ENCODE data around the gene COL24A1.
"Not testable (repeated sequence)": the region's sequence is repeated elsewhere in the genome, so short reads cannot be mapped to it uniquely, and the experiment has no call there.

The COL24A1 gene

DNA sequence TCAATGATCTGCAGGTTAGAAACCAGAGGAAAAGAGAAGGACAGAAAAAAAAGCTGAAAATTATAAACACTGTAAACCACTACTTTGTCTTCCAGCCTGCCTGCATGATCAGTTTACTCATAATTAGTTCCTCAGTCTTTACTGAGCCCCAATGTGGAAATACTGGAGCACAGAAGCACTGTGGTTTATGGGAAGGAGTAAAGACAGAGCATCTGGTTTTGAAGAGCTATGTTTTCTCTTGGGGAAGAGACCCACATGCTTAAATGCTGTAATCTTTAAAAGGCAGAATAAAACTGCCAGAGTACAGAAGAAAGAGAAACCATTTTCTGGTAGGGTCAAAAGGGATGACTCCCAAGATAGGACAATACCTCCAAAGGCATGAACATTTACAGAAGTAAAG lies 289.4 kb downstream of the COL24A1 start:
- DNase-seq, result no peak

- DNase-seq, result no peak
These were observed 291.4 kb downstream of the COL24A1 start for GRCh38 chr1:85865213-85865612.

- no peak for DNase-seq
These were observed 291.8 kb downstream of the COL24A1 start for GRCh38 chr1:85864727-85865126.

GRCh38 chr1:85863639-85864038 lies 292.9 kb downstream of the COL24A1 start:
- DNase-seq, result not testable (repeated sequence)

- no peak for DNase-seq
These were observed 294.1 kb downstream of the COL24A1 start for GRCh38 chr1:85862456-85862855.

DNA sequence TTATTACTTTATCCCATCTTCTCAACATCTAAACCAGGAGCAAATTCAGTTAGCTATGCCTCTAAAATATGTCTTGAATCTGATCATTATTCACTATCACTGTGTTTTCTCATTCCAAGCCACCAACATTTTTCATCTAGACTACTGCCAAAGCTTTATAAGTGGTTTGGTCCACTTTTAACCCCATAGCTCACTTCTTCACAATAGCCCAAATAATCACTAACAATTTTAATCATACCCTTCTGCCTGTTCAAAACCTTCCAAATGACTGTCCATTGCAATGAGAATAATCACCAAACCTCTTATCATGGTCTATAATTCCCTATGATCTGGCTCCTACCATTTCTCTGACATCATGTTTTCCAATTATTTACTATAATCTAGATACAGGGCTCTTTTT lies 298.6 kb downstream of the COL24A1 start:
- no peak for DNase-seq

DNA sequence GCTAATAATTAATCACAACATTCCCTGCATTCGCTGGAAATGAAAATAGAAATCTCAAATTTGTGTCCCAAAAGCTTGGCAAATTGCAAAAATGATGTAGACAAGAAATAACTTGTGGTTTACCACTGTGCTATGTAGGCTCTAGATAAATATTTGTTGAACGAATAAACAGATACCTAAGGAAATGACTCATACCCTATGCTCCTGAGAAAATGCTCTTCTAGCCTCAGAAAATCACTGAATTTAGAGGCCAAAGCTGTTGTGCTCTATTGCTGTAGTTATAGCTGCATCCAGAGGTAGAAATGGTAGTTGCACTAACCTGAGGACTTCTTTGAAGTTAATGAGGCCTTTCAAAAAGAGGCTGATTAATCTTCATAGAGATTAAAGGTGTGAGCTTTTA lies 306.3 kb downstream of the COL24A1 start:
- DNase-seq, result peak; percentile 1

- DNase-seq, result no peak
These were observed 306.9 kb downstream of the COL24A1 start for GRCh38 chr1:85849660-85850059.

DNA sequence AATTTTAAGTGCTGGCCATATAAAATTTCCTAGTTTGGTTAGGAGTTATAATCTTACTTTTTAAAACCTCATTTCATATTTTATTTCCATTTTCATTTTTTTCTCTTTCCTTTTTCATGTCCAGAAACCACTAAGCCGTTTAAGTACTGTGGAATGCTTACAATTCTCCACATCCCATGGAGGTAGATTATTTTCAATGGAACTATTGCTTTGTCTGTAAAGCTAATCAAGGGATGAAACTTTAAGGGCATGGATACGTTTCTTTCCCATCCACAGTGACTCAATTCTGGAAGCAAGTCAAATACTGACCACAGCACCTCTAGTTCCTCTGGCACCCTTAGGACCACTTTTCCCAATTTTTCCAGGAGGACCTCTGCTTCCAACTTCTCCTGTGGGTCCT lies 309.2 kb downstream of the COL24A1 start:
- no peak for DNase-seq

- DNase-seq, result no peak
These were observed 309.9 kb downstream of the COL24A1 start for GRCh38 chr1:85846706-85847105.

GRCh38 chr1:85839459-85839858 lies 317.1 kb downstream of the COL24A1 start:
- no peak for DNase-seq

DNA sequence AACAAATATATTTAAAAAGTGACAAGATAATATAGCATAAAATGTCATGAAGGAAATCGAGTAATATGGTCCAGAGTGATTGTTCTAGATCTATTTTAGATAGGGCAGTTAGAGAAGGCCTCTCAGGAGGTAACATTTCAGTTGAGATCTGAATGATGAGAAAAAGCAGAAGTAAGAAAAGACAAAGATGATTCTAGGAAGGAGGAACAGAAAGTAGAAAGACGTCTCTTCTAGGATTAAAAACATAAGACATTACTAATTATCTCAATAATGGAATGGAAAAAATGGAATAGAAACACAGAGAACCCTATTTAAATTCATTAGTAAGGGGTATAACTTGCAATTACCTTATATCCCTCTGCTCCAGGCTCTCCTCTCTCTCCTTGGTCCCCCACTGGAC lies 318.3 kb downstream of the COL24A1 start:
- DNase-seq, result no peak

DNA sequence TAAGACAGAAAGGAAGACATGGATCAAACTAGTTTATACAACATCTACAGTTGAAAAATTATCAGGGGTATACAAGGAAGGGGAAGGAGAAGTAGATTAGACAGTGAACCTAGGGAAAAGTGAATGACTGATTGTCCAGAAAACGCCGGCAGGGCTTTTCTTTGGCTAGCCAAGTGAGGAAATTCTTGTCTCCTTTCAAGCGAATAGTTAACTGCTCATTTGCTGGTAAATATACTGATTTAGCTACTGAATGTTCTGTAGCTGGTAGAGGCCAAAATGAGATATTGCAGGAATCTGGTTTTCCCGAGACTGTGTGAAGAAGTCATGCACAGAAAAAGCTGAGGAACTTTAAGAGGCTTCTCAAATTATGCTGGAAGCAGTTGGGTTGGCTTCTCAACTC lies 319.8 kb downstream of the COL24A1 start:
- DNase-seq, result no peak

DNA sequence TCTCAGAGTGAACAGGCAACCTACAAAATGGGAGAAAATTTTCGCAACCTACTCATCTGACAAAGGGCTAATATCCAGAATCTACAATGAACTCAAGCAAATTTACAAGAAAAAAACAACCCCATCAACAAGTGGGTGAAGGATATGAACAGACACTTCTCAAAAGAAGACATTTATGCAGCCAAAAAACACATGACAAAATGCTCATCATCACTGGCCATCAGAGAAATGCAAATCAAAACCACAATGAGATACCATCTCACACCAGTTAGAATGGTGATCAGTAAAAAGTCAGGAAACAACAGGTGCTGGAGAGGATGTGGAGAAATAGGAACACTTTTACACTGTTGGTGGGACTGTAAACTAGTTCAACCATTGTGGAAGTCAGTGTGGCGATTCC lies 323.4 kb downstream of the COL24A1 start:
- not testable (repeated sequence) for DNase-seq

DNA sequence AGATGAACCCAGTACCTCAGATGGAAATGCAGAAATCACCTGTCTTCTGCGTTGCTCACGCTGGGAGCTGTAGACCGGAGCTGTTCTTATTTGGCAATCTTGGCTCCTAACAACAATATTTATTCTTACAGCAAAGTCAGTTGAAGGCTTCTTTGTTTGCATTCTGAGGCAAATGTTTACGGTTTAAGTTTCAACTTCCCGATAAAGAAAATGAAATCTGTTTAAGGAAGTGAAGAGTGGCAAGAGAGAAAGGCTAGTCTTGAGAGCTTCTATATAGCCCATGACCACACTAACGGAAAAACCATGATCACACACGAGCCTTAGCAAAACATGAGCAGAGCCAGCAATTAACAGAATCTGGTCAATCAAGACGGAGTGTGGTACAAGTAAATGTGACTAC lies 325.7 kb downstream of the COL24A1 start:
- no peak for DNase-seq

DNA sequence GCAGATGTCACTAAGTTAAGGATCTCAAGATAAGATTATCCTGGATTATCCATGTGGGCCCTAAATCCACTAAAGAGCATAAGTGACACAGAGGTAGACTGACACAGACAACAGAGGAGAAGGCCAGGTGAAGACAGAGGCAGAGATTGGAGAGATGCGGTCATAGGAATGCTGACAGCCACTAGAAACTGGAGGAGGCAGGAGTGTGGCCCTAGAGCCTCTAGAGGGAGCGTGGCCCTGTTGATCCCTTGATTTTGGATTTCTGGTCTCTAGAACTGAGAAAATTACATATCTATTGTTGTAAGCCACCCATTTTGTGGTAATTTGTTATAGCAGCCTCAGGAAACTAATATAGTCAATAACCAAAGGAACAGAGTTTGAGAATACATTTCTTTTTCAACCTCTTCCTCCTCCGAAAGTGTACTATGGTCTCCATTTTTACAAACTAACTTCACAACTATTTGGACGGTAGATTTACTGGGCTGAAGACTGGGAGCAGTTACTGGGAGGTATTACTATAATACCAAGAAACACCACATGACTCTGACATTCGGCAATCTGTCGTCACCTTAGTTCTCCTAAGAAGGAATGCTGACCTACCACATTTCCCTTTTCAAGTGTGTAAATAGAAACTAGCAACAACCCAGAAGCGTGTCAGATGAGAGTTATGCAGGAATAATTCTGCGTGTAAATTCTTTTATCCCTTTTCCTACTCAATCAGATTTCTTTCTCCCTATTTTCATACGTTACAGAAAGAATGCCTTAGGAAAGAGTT lies 332.3 kb downstream of the COL24A1 start:
- no peak for DNase-seq

- DNase-seq, result no peak
These were observed 333.9 kb downstream of the COL24A1 start for GRCh38 chr1:85822696-85823095.

GRCh38 chr1:85818371-85818770 lies 338.2 kb downstream of the COL24A1 start:
- DNase-seq, result no peak

- no peak for DNase-seq
These were observed 340.0 kb downstream of the COL24A1 start for GRCh38 chr1:85816606-85817005.

DNA sequence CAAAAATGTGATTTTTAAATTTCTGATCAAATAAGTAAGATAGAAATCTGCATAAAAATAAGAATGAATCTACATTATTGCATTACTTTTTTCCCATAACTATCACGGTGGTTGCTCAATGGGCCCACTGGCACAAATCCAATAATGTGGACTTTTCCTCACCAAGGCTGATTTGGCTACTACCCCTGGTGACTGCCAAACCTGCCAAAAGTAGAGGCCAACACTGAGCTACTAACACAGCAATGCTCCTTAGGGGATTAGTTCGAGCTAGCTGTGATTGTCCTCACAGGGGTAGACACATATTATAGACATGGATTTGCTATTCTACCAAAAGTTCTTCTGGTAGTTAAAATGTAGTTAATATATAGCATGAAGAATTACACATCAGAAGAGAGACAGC lies 340.7 kb downstream of the COL24A1 start:
- DNase-seq, result no peak

DNA sequence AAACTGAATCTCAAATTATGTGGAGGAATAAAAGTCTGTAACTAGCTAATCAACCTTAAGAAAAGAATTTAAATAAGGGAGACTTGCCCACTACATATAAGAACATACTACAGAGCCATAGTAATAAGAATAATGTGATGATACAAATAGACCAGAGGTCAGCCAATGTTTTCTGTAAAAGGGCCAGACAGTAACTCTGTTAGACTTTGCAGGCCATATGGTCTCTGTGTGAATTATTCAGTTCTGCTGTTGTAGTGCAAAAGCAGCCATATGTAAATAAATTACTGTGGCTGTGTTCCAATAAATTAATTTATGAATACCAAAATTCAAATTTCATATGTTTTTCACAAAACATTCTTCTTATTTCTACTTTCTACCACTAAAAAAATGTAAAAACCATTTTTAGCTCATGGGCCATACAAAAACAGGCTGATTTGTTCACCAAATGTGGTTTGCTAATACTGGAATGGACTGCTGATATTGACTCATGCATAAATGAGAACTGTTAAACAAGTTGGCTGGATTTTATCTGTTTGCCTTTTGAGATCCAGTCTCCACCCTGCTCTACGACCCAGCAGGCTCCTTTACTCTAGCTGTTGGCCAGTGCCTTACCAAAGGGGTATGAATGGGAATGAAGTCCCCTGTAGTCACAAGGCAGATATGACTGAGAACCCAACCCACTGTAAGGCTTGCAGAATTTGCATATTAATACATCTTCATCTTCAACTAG lies 350.2 kb downstream of the COL24A1 start:
- DNase-seq, result no peak

DNA sequence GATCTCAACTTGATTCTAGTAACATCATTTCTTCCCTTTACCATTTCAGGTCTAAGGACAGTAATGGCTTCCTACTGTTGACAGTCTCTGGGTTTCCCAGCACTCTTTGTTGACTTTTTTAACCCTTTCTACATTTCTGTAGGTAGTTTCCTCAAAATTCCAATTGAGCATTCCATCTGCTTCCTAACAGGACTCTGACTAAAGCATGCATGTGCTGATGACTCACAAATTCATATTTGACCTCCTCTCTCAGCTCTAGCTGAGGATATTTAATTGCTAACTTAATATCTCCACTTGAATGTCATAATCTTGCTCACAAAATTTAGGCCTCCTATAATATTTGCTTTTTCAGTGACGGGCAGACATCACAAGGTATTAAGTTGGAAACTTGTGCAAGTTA lies 355.1 kb downstream of the COL24A1 start:
- DNase-seq, result no peak

DNA sequence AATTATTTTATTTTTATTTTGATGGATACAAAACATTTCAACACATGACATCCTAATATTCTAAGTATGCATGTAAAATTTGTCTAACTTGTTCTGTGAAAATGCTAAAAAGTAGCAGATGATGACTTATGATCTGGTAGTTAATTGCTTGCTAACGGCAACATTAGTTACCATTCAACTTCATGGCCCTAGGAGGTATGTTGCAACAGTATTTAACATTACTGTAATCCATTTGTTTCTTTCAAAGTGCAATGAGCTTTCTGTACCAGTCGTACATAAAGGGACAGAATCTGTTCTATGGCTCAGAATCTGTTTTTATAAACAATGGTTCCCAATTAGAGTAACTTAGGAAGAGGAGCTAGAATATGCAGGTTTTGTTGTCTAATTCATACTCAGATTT lies 356.8 kb downstream of the COL24A1 start:
- no peak for DNase-seq

GRCh38 chr1:85798419-85798818 lies 358.2 kb downstream of the COL24A1 start:
- DNase-seq, result no peak

- DNase-seq, result not testable (repeated sequence)
These were observed 379.6 kb downstream of the COL24A1 start for GRCh38 chr1:85777021-85777420.
